Kidney (tissue), 14 donors: Measurements from ENCODE around the gene BUD23. TPM values are rescaled to one million over a fixed set of nuclear protein-coding genes. Genes with fewer than 3 reads are reported as not detected.

Experiments used
- DNase-seq, 5 donors: peaks; one replicate each; pipeline ENCODE4 v3.0.0-alpha.2; 2013 to 2020
- FAIRE-seq: peaks from 2 replicates; lab custom pipeline; 2012; peaks lifted over from hg19 to GRCh38; lab: Jason Lieb, UNC
- H3K27ac ChIP-seq, 2 donors: one replicate each; pipeline ENCODE4 v1.7.0; 2013; ENCODE audit warnings: low read depth in 2 of 2, low read length in 2 of 2, inconsistent platforms in 1 of 2
- H3K27me3 ChIP-seq: one replicate; pipeline ENCODE4 v1.7.1; 2013; ENCODE audit warnings: low read length, inconsistent platforms; ENCODE audit not compliant: control insufficient read depth, insufficient read depth
- H3K36me3 ChIP-seq, 3 donors: one replicate each; pipeline versions ENCODE4 v1.7.0 to v1.7.1; 2013; ENCODE audit warnings: low read length in 3 of 3, control low read depth in 1 of 3, inconsistent platforms in 1 of 3; ENCODE audit not compliant: insufficient read depth in 3 of 3, control insufficient read depth in 2 of 3
- H3K4me1 ChIP-seq, 3 donors: one replicate each; pipeline versions ENCODE4 v1.7.0 to v1.7.1; 2013; ENCODE audit warnings: low read length in 3 of 3, inconsistent platforms in 1 of 3, low read depth in 1 of 3; ENCODE audit not compliant: control insufficient read depth in 2 of 3, insufficient read depth in 2 of 3
- H3K4me3 ChIP-seq, 3 donors: one replicate each; pipeline versions ENCODE4 v1.7.0 to v1.8.1; 2013; ENCODE audit warnings: low read length in 3 of 3, control low read depth in 1 of 3, inconsistent platforms in 1 of 3
- H3K9ac ChIP-seq, 3 donors: one replicate each; pipeline versions ENCODE4 v1.7.0 to v1.7.1; 2013; ENCODE audit warnings: low read length in 3 of 3, control low read depth in 1 of 3, inconsistent platforms in 1 of 3
- H3K9me3 ChIP-seq, 3 donors: one replicate each; pipeline versions ENCODE4 v1.7.0 to v1.7.1; 2013; ENCODE audit warnings: low read length in 3 of 3, control low read depth in 1 of 3, inconsistent platforms in 1 of 3; ENCODE audit not compliant: control insufficient read depth in 2 of 3, insufficient read depth in 1 of 3
- CTCF ChIP-seq: IDR thresholded peaks from 3 replicates; pipeline ENCODE4 v1.5.1; 2012; ENCODE audit warnings: mild to moderate bottlenecking, moderate library complexity, borderline replicate concordance; ENCODE audit not compliant: insufficient read depth; ENCODE audit errors: extremely low read depth
- intact Hi-C: fragments of 100-400 bp; cut with DNase I; formaldehyde crosslinking; loops from one replicate; pipeline ENCODE4 v1.11.1; 2022
- polyA plus RNA-seq: library from polyadenylated mRNA; stranded (reverse); fragments of 350-450 nt; fragmentation: Illumina TruSeq; extraction: RNeasy Lipid Tissue Mini Kit (QIAGEN cat#74804); gene quantifications from one replicate; pipeline ENCODE4 v1.2.3, GENCODE V29; 2014; ENCODE audit warnings: low read depth, low replicate concordance; ENCODE audit not compliant: insufficient read depth
- total RNA-seq: library from RNA; stranded (reverse); fragmentation: NEBNext Ultra II Directional; extraction: Animal tissue kit (Norgen Biotek cat#: 25700); gene quantifications from one replicate; pipeline ENCODE4 v1.2.1, GENCODE V29; 2021
- donor health status: control.
- donor health status: control.
- donor health status: control.
- donor health status: control.
- donor health status: control.
- donor health status: DM: yes; HTN: yes; CAD: no.
- donor health status: Normal renal cell carcinoma (clear cell type).

BUD23 gene
- total and polyA plus RNA-seq, 2 donors from 2014 or later, result 61.0 to 92.7 TPM

DNA sequence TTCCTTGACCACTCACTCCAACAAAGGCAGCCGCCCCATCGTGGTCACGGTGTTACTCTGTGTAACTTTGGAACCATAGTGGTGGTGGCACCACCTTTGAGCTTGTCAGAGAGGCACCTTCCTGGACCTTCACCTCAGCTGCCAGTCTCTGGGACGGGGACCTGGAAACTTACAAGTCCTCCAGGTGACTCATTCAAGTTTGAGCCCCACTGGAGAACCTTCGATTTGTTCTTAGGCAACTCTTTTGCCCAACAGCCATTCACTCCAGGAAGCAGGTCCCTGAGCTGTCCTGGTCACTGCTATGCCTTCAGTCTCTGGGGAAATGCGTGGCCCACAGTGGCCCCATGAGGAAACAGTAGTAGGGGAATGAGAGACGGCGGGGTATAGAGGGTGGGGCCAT, 18.8 kb downstream of the BUD23 start:
- peaks cover 0 to 6% (median 0%) of the 10 kb centered on the region in 3 donors for H3K36me3 ChIP-seq
- TF ChIP-seq CTCF, result no peak
- DNase-seq, result no peak
- no peaks in the 10 kb centered on the region for H3K9me3 ChIP-seq
- FAIRE-seq, result no peak
- H3K9ac ChIP-seq, result no peak overlapping the region
- no peak overlapping the region for H3K4me3 ChIP-seq
- intact Hi-C loops, result no loop called here
- H3K4me1 ChIP-seq, result no peaks in the 10 kb centered on the region
- no peak overlapping the region for H3K27ac ChIP-seq
- H3K27me3 ChIP-seq, result no peaks in the 10 kb centered on the region

- TF ChIP-seq CTCF, result no peak
- Histone ChIP-seq H3K4me3 (no peak overlapping the region), H3K9ac (no peak overlapping the region), H3K4me1 (no peaks in the 10 kb centered on the region), H3K27me3 (no peaks in the 10 kb centered on the region), H3K36me3 (peaks cover 0 to 4% (median 0%) of the 10 kb centered on the region in 3 donors), H3K27ac (no peak overlapping the region), H3K9me3 (no peaks in the 10 kb centered on the region)
- DNase-seq (no peak), FAIRE-seq (no peak)
- intact Hi-C loops, result no loop called here
These were observed 19.3 kb downstream of the BUD23 start for GRCh38 chr7:73702665-73703064.

GRCh38 chr7:73703225-73703624, 19.8 kb downstream of the BUD23 start:
- Histone ChIP-seq H3K27me3 (no peaks in the 10 kb centered on the region), H3K9ac (no peak overlapping the region), H3K27ac (no peak overlapping the region), H3K4me3 (no peak overlapping the region), H3K9me3 (no peaks in the 10 kb centered on the region), H3K36me3 (peaks cover 0 to 2% (median 0%) of the 10 kb centered on the region in 3 donors), H3K4me1 (no peaks in the 10 kb centered on the region)
- no peak for DNase-seq
- intact Hi-C loops, result no loop called here
- no peak for FAIRE-seq
- no peak for TF ChIP-seq CTCF
